ENCODE data around the gene MYMK. TPM values are rescaled to one million over a fixed set of nuclear protein-coding genes. Genes with fewer than 3 reads are reported as not detected.

MYMK gene
- total and polyA plus RNA-seq, 2 of the 13 experiments (the other 11 are each of a cell fraction or from before 2014, with no cell fraction given), result not detected

DNA sequence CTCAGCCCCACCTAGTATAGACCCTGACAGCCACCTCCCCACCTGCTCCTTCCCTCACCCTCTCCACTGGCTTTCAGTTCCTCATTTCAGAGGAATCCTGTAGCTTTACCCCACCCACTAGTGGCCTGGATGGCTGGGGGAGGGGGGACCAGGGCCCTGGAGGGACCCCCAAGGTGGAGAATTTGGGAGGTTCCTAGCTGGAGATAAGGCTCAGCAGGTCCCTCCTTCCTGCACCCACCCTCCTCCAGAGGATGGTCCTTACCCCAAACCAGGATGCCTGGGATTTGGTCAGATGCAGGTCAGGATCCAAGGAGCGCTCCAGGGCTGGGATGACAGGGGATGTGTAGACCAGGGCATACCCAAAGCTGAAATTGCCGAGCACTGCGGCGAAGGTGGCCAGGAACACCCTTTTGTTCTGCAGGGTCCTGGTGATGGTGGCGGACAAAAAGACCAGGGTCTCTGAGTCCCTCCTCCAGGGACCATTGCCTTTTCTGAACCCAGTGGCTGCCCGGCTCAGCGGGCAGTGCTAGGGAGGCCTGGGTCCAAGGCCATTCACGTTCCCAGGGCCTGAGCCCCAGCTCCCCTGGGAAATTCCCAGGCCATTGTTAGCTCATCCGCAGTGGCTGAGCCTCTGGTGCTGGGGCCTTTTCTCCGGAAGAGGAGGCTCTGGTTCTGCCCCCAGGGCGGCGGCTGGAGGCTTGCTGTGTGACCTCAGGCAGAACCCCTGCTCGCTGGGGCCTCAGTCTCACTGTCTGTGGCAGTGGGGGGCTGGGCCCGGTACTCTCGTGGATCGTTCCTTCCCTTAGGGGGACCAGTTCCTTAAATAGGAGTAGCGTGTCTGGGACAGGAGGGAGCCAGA, 46.5 kb downstream of the MYMK start (continued):
- TF ChIP-seq HMGA1 (CRISPR knock-in tag; conservative IDR thresholded peaks at IDR 0.05), result no peak
- no peak for TF ChIP-seq KMT2B (CRISPR knock-in tag; IDR thresholded peaks at IDR 0.05)
- no peak for TF ChIP-seq FOXM1 (CRISPR knock-in tag; IDR thresholded peaks at IDR 0.05)
- no peak for TF ChIP-seq RAD51 (IDR thresholded peaks at IDR 0.05; ENCODE audit: borderline replicate concordance)
- TF ChIP-seq, protein P1, sequence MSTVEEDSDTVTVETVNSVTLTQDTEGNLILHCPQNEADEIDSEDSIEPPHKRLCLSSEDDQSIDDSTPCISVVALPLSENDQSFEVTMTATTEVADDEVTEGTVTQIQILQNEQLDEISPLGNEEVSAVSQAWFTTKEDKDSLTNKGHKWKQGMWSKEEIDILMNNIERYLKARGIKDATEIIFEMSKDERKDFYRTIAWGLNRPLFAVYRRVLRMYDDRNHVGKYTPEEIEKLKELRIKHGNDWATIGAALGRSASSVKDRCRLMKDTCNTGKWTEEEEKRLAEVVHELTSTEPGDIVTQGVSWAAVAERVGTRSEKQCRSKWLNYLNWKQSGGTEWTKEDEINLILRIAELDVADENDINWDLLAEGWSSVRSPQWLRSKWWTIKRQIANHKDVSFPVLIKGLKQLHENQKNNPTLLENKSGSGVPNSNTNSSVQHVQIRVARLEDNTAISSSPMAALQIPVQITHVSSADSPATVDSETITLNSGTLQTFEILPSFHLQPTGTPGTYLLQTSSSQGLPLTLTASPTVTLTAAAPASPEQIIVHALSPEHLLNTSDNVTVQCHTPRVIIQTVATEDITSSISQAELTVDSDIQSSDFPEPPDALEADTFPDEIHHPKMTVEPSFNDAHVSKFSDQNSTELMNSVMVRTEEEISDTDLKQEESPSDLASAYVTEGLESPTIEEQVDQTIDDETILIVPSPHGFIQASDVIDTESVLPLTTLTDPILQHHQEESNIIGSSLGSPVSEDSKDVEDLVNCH (CRISPR knock-in tag; IDR thresholded peaks at IDR 0.05), result no peak
- no peak for TF ChIP-seq ZNF326 (CRISPR knock-in tag; IDR thresholded peaks at IDR 0.05; ENCODE audit: borderline replicate concordance)
- no peak for TF ChIP-seq ZNF766 (CRISPR knock-in tag; IDR thresholded peaks at IDR 0.05; ENCODE audit: borderline replicate concordance)
- no peak for TF ChIP-seq MAFF (IDR thresholded peaks at IDR 0.05; ENCODE audit: low read depth, low read length)
- no peak for TF ChIP-seq MIER2 (CRISPR knock-in tag; IDR thresholded peaks at IDR 0.05)
- no peak for TF ChIP-seq THAP11 (CRISPR knock-in tag; IDR thresholded peaks at IDR 0.05)
- TF ChIP-seq, protein P2, sequence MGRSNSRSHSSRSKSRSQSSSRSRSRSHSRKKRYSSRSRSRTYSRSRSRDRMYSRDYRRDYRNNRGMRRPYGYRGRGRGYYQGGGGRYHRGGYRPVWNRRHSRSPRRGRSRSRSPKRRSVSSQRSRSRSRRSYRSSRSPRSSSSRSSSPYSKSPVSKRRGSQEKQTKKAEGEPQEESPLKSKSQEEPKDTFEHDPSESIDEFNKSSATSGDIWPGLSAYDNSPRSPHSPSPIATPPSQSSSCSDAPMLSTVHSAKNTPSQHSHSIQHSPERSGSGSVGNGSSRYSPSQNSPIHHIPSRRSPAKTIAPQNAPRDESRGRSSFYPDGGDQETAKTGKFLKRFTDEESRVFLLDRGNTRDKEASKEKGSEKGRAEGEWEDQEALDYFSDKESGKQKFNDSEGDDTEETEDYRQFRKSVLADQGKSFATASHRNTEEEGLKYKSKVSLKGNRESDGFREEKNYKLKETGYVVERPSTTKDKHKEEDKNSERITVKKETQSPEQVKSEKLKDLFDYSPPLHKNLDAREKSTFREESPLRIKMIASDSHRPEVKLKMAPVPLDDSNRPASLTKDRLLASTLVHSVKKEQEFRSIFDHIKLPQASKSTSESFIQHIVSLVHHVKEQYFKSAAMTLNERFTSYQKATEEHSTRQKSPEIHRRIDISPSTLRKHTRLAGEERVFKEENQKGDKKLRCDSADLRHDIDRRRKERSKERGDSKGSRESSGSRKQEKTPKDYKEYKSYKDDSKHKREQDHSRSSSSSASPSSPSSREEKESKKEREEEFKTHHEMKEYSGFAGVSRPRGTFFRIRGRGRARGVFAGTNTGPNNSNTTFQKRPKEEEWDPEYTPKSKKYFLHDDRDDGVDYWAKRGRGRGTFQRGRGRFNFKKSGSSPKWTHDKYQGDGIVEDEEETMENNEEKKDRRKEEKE (IDR thresholded peaks at IDR 0.05), result no peak
- TF ChIP-seq SATB2 (CRISPR knock-in tag; IDR thresholded peaks at IDR 0.05), result 0 out of 2 replicates have a peak, but pooled peaks have one; percentile 4
- TF ChIP-seq RAD21 (CRISPR knock-in tag; IDR thresholded peaks at IDR 0.05), result no peak
- TF ChIP-seq, protein P3, sequence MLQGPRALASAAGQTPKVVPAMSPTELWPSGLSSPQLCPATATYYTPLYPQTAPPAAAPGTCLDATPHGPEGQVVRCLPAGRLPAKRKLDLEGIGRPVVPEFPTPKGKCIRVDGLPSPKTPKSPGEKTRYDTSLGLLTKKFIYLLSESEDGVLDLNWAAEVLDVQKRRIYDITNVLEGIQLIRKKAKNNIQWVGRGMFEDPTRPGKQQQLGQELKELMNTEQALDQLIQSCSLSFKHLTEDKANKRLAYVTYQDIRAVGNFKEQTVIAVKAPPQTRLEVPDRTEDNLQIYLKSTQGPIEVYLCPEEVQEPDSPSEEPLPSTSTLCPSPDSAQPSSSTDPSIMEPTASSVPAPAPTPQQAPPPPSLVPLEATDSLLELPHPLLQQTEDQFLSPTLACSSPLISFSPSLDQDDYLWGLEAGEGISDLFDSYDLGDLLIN (CRISPR knock-in tag; IDR thresholded peaks at IDR 0.05; ENCODE audit: borderline replicate concordance), result no peak
- TF ChIP-seq, protein P4, sequence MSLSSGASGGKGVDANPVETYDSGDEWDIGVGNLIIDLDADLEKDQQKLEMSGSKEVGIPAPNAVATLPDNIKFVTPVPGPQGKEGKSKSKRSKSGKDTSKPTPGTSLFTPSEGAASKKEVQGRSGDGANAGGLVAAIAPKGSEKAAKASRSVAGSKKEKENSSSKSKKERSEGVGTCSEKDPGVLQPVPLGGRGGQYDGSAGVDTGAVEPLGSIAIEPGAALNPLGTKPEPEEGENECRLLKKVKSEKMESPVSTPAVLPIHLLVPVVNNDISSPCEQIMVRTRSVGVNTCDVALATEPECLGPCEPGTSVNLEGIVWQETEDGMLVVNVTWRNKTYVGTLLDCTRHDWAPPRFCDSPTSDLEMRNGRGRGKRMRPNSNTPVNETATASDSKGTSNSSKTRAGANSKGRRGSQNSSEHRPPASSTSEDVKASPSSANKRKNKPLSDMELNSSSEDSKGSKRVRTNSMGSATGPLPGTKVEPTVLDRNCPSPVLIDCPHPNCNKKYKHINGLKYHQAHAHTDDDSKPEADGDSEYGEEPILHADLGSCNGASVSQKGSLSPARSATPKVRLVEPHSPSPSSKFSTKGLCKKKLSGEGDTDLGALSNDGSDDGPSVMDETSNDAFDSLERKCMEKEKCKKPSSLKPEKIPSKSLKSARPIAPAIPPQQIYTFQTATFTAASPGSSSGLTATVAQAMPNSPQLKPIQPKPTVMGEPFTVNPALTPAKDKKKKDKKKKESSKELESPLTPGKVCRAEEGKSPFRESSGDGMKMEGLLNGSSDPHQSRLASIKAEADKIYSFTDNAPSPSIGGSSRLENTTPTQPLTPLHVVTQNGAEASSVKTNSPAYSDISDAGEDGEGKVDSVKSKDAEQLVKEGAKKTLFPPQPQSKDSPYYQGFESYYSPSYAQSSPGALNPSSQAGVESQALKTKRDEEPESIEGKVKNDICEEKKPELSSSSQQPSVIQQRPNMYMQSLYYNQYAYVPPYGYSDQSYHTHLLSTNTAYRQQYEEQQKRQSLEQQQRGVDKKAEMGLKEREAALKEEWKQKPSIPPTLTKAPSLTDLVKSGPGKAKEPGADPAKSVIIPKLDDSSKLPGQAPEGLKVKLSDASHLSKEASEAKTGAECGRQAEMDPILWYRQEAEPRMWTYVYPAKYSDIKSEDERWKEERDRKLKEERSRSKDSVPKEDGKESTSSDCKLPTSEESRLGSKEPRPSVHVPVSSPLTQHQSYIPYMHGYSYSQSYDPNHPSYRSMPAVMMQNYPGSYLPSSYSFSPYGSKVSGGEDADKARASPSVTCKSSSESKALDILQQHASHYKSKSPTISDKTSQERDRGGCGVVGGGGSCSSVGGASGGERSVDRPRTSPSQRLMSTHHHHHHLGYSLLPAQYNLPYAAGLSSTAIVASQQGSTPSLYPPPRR (CRISPR knock-in tag; IDR thresholded peaks at IDR 0.05; ENCODE audit: borderline replicate concordance), result peak; percentile 58; the same call in 1 of the 2 replicates
- no peak for TF ChIP-seq ZFP82 (CRISPR knock-in tag; IDR thresholded peaks at IDR 0.05; ENCODE audit: borderline replicate concordance)
- TF ChIP-seq NFRKB (IDR thresholded peaks at IDR 0.05), result no peak
- no peak for TF ChIP-seq SAFB2 (CRISPR knock-in tag; IDR thresholded peaks at IDR 0.05; ENCODE audit: borderline replicate concordance, low read depth)
- TF ChIP-seq HNRNPUL1 (IDR thresholded peaks at IDR 0.05; ENCODE audit: low read depth, low read length), result no peak
